Dermis blood vessel endothelial cell (primary cell): Measurements from ENCODE around the gene LHFPL2. TPM values are rescaled to one million over a fixed set of nuclear protein-coding genes. Genes with fewer than 3 reads are reported as not detected.

ENCODE experiments used
- DNase-seq: peaks from one replicate; pipeline ENCODE4 v3.0.0; 2010
- total RNA-seq: library from RNA; depleted of rRNA; stranded (reverse); fragments of >200 nt; gene quantifications from 2 replicates; pipeline ENCODE4 v1.2.3, GENCODE V29; 2014

Gene LHFPL2
- total RNA-seq, 1 donor from 2014 or later, result 67.7 TPM

GRCh38 chr5:78594610-78595457, 53.7 kb downstream of the LHFPL2 start:
- peak; percentile 97 for DNase-seq

DNA sequence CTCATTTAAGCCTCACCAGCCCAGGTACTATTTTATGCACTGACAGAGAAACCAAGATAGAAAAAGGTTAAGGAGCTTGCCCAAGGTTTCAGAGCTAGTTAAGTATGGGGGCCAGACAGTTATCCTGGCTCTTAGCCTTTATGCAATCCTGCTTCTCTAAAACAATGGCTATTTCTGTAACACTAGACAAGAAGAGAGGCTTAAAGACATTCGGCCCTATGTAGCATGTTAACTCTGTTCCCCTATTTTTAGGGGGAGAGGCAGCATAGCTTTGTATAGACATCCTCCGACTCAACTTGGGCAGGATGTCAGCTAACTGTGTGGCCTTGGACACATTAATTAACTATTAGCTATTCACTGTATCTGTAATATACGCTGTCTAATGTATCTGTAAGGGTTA, 54.6 kb downstream of the LHFPL2 start:
- no peak for DNase-seq

DNA sequence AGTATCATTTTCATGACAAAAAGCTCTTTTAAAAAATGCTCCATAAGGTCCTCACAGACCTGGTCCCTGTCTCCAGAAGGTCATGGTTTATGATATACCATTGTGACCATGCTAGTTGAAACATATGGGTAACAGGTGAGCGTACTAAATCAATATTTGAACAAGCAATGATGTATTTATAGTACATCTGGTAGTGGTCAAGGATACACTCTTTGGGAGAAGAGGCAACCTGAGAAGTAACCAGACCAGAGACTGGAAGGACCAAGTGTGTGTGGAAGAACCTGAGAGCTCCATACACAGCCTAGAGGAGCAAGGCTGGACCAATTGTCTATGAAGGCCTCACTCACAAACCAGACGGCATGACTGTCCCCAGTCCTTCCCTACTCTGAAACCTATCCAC, 55.1 kb downstream of the LHFPL2 start:
- DNase-seq, result no peak

- DNase-seq, result no peak
These were observed 55.7 kb downstream of the LHFPL2 start for GRCh38 chr5:78592735-78593386.

DNA sequence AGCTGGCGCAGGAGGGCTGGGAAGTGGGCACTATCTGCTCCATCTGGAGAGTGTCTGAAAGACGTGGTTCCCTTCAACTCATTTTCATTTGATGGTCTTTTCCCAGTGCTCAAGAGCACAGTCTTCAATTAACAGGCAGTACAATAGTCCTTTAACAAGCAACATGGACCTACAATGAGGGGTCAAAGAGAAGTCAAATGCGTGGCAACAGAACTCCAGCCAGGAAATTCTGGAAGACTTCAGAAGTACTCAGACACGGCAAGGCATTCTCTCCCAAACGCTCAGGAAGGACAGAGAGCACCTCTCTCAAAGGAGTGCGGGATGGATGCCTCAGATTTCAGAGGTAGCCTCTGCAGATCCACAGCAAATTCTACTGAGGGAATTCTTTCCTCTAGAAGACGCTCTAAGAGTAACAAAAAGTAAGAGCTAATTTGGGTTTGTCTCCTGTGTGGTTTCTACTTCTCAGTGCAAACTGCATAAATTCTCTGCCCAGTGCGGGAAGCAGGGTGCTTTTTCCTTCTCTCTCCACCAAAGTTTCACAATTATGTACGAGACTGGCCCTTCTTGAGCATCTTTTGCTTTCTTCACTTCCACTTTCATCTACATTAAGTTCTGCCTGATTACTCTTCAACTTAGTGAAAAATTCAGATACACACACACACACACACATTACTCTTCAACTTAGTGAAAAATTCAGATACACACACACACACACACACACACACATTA, 56.4 kb downstream of the LHFPL2 start:
- DNase-seq, result peak; percentile 52

DNA sequence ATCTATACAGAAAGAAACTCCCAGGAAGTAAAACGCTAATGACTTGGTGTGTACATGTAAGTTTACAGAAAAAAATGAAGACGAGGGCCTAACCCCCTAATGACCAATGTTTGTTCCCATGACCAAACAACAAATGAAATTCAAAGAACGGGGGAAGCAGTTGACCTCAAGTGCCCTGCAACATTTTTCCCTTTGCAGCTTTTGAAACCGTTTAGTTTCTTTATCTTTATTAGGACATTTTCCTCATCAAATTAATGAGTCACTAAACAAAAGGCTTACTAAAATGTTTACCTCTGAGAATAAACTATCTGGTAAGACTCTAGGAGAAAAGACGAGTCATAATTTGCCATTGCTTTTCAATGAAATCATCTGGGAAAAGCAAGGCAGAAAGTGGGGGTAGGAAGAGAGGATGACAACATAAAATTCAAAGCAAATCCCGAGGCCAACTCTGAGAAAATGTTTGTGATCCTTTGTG, 57.4 kb downstream of the LHFPL2 start:
- peak; percentile 37 for DNase-seq

DNA sequence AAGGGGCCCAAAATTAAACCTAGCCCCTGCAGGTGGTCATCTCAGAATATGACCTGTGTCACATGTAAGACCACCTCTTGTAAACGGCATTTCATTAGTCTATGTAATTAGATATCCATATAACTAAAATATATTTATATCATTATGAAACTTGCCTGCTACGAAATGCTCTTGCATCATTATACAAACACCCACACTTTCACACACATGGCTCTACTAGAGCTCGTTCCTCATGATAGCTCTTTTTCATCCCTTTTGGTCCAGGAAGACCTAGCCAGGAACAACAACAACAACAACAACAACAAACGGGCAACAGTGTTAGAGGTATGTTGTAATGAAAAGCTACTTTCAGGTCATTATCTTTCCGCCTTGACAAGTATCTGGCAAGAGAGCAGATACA, 58.6 kb downstream of the LHFPL2 start:
- no peak for DNase-seq

GRCh38 chr5:78588507-78588906, 60.1 kb downstream of the LHFPL2 start:
- DNase-seq, result no peak

DNA sequence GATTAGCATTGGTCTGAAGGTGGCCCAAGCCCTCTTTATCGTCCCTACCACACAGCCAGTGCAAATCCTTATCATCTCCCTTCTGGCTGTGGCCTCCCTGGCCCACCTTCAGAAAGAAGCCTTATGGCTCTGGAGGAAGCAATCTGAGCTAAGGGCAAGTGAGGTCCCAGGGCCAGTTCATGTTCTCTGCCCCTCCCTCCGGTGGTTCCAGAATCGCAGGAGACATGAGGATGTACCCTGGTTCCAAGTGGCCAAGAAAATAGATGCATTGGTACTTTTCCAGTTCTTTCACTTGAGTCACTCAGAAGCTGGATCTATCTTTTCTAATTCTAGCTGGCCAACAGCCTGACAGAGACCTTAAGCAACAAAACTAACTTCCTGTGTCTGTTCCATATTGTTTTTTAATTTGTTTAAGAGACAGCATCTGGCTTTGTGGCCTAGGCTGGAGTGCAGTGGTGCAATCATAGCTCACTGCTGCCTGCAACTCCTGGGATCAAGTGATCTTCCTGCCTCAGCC, 60.7 kb downstream of the LHFPL2 start:
- no peak for DNase-seq

- no peak for DNase-seq
These were observed 61.3 kb downstream of the LHFPL2 start for GRCh38 chr5:78587081-78587774.

GRCh38 chr5:78586251-78586650, 62.3 kb downstream of the LHFPL2 start:
- DNase-seq, result peak; percentile 87

- no peak for DNase-seq
These were observed 70.6 kb downstream of the LHFPL2 start for GRCh38 chr5:78578015-78578414.

DNA sequence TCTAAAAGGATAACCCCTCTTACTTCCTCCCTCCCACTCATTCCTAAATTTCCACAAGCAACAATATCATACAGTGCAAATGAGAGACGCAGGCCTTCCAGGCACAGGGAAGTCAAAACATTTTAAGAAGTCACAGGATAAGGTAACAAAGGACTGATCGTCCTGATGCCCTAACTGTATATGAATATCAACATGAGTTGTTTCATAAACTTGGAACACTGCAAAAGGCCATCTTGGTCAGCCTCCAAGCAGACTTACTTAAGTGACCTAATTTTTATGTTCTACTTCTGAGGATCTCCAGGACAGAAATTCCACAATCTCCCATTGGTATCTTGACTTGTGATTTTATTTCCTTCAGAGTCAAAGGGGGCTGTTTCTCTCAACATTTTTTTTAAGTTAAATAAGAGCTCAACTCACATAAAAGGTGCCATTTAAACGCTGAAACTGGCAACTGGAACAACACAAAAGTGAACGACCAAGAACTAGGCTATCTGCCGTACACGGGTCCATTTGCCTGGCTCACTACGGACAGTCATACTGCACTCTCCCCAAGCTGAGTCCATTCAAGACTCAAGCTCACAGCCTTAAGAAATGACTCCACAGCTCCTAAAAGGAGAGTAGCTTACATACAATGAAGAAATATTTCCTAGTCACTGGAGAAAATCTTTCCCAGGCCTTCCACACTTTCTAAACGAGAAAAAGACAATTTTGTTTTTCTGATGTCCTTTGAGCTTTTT, 71.3 kb downstream of the LHFPL2 start:
- DNase-seq, result no peak

DNA sequence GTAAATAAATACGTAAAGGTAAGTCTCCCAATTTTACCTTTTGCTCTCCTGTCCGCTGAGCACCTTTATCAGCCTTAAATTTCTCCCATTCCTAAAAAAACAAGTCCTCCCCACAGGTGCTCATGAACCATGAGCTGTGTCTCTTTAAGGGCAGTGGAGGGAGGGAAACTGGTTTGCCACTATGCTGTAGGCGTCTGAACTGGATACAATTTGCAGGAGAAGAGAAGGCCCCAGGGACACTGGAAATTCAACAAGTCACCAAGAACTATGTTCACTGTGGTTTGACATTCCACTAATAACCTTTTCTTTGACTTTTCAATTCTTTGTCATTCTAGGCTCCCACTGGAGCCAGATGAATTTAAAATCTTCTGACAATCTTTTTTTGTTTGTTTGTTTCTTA, 72.2 kb downstream of the LHFPL2 start:
- no peak for DNase-seq

GRCh38 chr5:78574731-78575161, 73.8 kb downstream of the LHFPL2 start:
- peak; percentile 53 for DNase-seq

- no peak for DNase-seq
These were observed 74.4 kb downstream of the LHFPL2 start for GRCh38 chr5:78574131-78574673.

DNA sequence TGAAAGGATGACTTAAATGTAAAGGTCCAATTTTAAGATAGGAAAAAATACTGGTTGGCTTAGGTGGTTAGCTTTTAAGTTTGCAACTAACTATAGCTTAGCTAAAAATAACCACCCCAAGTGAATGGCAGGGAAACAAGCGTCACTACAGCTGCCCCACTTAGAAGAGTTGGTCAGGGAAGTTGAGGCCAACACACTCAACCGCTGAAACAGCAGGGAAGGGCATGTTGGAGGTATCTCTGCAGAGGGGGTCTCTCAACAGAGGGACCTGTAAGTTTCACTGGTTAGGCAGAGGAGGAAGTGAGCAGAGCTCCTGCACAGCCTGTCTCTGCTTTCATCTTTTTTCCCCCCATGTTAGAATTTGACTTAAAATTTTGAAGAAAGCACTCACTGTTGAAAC, 75.3 kb downstream of the LHFPL2 start:
- DNase-seq, result no peak

GRCh38 chr5:78570646-78571045, 77.9 kb downstream of the LHFPL2 start:
- no peak for DNase-seq

DNA sequence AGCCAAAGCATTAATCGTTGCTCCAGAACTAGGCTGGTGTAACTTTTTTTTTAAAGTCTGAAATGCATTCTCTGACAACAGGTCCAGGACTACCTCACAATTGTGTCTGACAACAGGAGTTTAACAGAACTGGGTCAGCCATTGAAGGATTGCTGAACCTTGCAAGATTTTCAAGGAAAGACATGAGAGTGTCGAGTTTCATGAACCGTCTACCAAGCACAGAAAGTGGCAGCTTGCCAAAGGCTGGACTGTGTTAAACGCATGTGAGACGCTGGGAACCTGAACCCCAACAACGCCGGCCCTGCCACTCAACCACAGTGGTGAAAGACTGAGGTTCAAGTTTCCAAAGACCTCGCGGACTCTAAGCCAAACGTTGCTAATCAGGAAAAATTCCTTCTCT, 79.1 kb downstream of the LHFPL2 start:
- DNase-seq, result peak; percentile 67

DNA sequence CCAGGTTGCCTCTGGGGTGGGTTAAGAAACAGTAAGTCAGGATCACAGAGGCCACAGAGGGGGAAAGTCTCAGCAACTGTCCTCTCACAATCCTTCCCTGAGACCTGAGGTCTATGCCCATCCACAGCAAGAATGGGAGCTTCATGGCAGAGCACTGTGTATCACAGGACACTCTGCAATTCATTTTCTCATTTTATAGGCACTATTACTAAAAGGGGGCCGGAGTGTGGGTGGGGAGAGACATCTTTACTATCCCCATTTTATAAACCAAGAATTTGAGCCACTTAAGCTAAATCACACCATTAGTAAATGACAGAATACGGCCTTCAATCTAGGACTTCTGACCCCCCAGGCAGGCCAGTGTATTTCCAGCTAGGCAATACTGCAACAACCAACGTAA, 79.9 kb downstream of the LHFPL2 start:
- no peak for DNase-seq

DNA sequence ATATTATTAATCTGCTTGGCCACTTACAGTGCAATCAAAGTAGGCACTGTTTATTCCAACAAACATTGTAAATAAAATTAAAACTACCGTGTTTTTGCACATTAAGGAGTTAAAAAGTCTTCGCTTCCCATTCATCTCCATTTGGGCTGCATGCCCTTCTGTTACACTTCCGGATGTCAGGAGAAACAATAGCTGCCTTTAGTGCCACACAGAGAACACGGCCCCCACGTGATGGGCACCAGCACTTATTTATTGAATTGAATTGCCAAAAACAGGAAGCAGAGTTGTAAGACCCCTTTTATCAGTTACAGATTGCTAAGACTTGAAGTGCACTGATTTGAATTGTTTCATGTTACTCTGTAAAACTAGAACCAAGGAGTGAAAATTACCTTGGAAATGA, 80.4 kb downstream of the LHFPL2 start:
- DNase-seq, result peak; percentile 78
